Measurements from ENCODE around the gene ALX1. TPM values are rescaled to one million over a fixed set of nuclear protein-coding genes. Genes with fewer than 3 reads are reported as not detected.

Gene ALX1
- total RNA-seq, 1 donor from 2014 or later = 0.54 TPM

DNA sequence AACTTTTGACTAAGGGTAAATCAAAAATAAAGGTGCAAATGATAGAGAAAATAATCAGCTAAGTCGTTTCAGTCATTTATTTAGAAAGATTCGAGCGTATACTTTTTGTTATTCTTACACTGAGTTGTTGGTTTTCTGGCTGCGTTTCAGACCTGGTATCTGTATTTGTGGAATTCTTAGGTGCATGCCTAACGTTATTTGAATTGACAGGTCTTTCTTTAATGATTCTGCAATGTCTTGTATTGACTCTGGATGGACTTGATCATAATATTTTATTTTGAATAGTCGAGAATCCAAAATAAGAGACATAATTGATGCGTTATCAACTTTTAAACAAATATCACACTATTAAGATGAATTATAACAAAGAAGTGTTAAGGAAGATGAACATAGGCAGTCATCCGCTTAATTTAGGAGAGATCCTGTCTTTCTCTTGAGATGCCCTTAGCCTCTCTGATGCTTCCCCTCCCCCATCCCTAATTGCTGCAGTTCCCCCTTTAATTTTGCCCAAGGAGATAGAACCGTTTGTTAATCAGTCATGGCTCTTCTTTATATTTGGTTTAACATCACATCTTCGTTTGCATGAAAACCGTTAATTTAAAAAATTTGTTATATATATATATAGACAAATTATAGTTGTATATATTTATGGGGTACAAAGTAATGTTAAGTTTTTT is 1.8 kb downstream of the ALX1 start:
- H3K27me3 ChIP-seq (ENCODE audit: control insufficient read depth, insufficient read depth, low read length) = peaks cover 51% of the 10 kb centered on the region

GRCh38 chr12:85283560-85283959 is 3.5 kb downstream of the ALX1 start:
- no peaks in the 10 kb centered on the region for H3K36me3 ChIP-seq (ENCODE audit: control insufficient read depth, insufficient read depth, low read length)
- peaks cover 34% of the 10 kb centered on the region for H3K27me3 ChIP-seq (ENCODE audit: control insufficient read depth, insufficient read depth, low read length)
- no peak for TF ChIP-seq CTCF (IDR thresholded peaks at IDR 0.05; ENCODE audit: insufficient read depth, low read length, poor library complexity, severe bottlenecking)
- DNase-seq (ENCODE audit: low read depth) = no peak
- H3K4me3 ChIP-seq (ENCODE audit: low read depth, low read length) = no peak overlapping the region

More for the DNA sequence above, 1.8 kb downstream of the ALX1 start:
- DNase-seq (ENCODE audit: low read depth) = no peak
- Histone ChIP-seq H3K36me3 (ENCODE audit: control insufficient read depth, insufficient read depth, low read length) (no peaks in the 10 kb centered on the region), H3K4me3 (ENCODE audit: low read depth, low read length) (no peak overlapping the region)
- no peak for TF ChIP-seq CTCF (IDR thresholded peaks at IDR 0.05; ENCODE audit: insufficient read depth, low read length, poor library complexity, severe bottlenecking)

- Histone ChIP-seq H3K36me3 (ENCODE audit: control insufficient read depth, insufficient read depth, low read length) (no peaks in the 10 kb centered on the region), H3K4me3 (ENCODE audit: low read depth, low read length) (no peak overlapping the region), H3K27me3 (ENCODE audit: control insufficient read depth, insufficient read depth, low read length) (no peaks in the 10 kb centered on the region)
- DNase-seq (ENCODE audit: low read depth) = no peak
- TF ChIP-seq CTCF (IDR thresholded peaks at IDR 0.05; ENCODE audit: insufficient read depth, low read length, poor library complexity, severe bottlenecking) = no peak
Measured at GRCh38 chr12:85296362-85296761, 16.3 kb downstream of the ALX1 start.

GRCh38 chr12:85299053-85299452 is 19.0 kb downstream of the ALX1 start:
- DNase-seq (ENCODE audit: low read depth) = no peak
- no peaks in the 10 kb centered on the region for H3K36me3 ChIP-seq (ENCODE audit: control insufficient read depth, insufficient read depth, low read length)
- no peaks in the 10 kb centered on the region for H3K27me3 ChIP-seq (ENCODE audit: control insufficient read depth, insufficient read depth, low read length)
- no peak for TF ChIP-seq CTCF (IDR thresholded peaks at IDR 0.05; ENCODE audit: insufficient read depth, low read length, poor library complexity, severe bottlenecking)
- H3K4me3 ChIP-seq (ENCODE audit: low read depth, low read length) = no peak overlapping the region

DNA sequence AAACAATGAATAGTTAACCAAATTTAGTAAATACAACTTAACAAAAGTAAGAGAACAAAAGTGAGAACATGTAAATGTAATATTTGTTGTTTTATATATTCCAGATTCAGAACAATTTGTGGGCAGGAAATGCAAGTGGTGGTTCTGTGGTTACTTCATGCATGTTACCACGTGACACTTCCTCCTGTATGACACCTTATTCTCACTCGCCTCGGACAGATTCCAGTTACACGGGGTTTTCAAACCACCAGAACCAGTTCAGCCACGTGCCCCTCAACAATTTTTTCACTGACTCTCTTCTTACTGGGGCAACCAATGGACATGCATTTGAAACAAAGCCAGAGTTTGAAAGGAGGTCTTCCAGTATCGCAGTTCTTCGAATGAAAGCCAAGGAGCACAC is 21.0 kb downstream of the ALX1 start:
- no peak for TF ChIP-seq CTCF (IDR thresholded peaks at IDR 0.05; ENCODE audit: insufficient read depth, low read length, poor library complexity, severe bottlenecking)
- H3K36me3 ChIP-seq (ENCODE audit: control insufficient read depth, insufficient read depth, low read length) = no peaks in the 10 kb centered on the region
- H3K27me3 ChIP-seq (ENCODE audit: control insufficient read depth, insufficient read depth, low read length) = no peaks in the 10 kb centered on the region
- DNase-seq (ENCODE audit: low read depth) = no peak
- H3K4me3 ChIP-seq (ENCODE audit: low read depth, low read length) = no peak overlapping the region

GRCh38 chr12:85308374-85308773 is 28.4 kb downstream of the ALX1 start:
- no peak for TF ChIP-seq CTCF (IDR thresholded peaks at IDR 0.05; ENCODE audit: insufficient read depth, low read length, poor library complexity, severe bottlenecking)
- Histone ChIP-seq H3K4me3 (ENCODE audit: low read depth, low read length) (no peak overlapping the region), H3K27me3 (ENCODE audit: control insufficient read depth, insufficient read depth, low read length) (no peaks in the 10 kb centered on the region), H3K36me3 (ENCODE audit: control insufficient read depth, insufficient read depth, low read length) (no peaks in the 10 kb centered on the region)
- DNase-seq (ENCODE audit: low read depth) = no peak
